Adrenal gland (tissue), 12 donors: ENCODE data around the gene EVPL. TPM values are rescaled to one million over a fixed set of nuclear protein-coding genes. Genes with fewer than 3 reads are reported as not detected.
"Not testable (repeated sequence)": the region's sequence is repeated elsewhere in the genome, so short reads cannot be mapped to it uniquely, and the experiment has no call there.

Source experiments
- DNase-seq, 7 donors: peaks; one replicate each; pipeline ENCODE4 v3.0.0-alpha.2; 2019 to 2020
- H3K27ac ChIP-seq, 5 donors: fragments of 200-600 bp; sonication (generic) in 4 of 5; 1 replicate in 3 of 5; 2 replicates in 2 of 5; pipeline versions ENCODE4 v1.5.1 to v1.8.0; 2016 to 2020; ENCODE audit warnings: mild to moderate bottlenecking in 1 of 5
- H3K27me3 ChIP-seq: fragments of 200-600 bp; 2 replicates; pipeline ENCODE4 v1.8.0; 2021
- H3K36me3 ChIP-seq, 2 donors: fragments of 200-600 bp; replicated peaks in 1 of 2; 1 replicate in 1 of 2; 2 replicates in 1 of 2; pipeline versions ENCODE4 v1.5.1 to v1.8.0; 2018 to 2022
- H3K4me1 ChIP-seq, 2 donors: fragments of 200-600 bp; replicated peaks in 1 of 2; 1 replicate in 1 of 2; 2 replicates in 1 of 2; pipeline versions ENCODE4 v1.5.1 to v1.8.0; 2018 to 2021
- H3K4me3 ChIP-seq, 4 donors: fragments of 200-600 bp; sonication (generic) in 3 of 4; one replicate each; pipeline ENCODE4 v1.5.1; 2016 to 2018
- H3K9me3 ChIP-seq, 3 donors: fragments of 200-600 bp; sonication (generic) in 1 of 3; replicated peaks in 1 of 3; 1 replicate in 2 of 3; 2 replicates in 1 of 3; pipeline versions ENCODE4 v1.5.1 to v1.8.0; 2016 to 2021
- CTCF ChIP-seq, 6 experiments: fragments of 450-650 bp in 4 of 6; fragments of 200-600 bp in 2 of 6; sonication (generic) in 1 of 6; IDR thresholded peaks; 1 replicate in 5 of 6; 2 replicates in 1 of 6; pipeline versions ENCODE4 v1.5.1 to v1.8.0; 2016 to 2021; ENCODE audit warnings: antibody characterized with exemption in 6 of 6, mild to moderate bottlenecking in 2 of 6, moderate library complexity in 1 of 6
- POLR2A ChIP-seq, 2 donors: fragments of 450-650 bp; IDR thresholded peaks; one replicate each; pipeline ENCODE4 v1.6.1; 2017; ENCODE audit warnings: antibody characterized with exemption in 2 of 2, mild to moderate bottlenecking in 2 of 2, moderate library complexity in 1 of 2
- WGBS, 4 donors: extraction: QIAGEN DNeasy Blood & Tissue Kit in 2 of 4; methylation state at CpG; one replicate each; pipeline versions ENCODE4 v1.1.5 to v1.1.7; 2013 to 2017; 5-methylcytosine and 5-hydroxymethylcytosine counted together
- intact Hi-C, 2 donors: fragments of 100-400 bp; cut with DNase I; formaldehyde crosslinking; loops; one replicate each; pipeline versions ENCODE4 v1.14.1 to v1.15.0; 2022 to 2023
- polyA plus RNA-seq, 3 donors: library from polyadenylated mRNA; stranded (reverse); fragments of 200-250 nt in 2 of 3; fragments of 350-450 nt in 1 of 3; fragmentation: Illumina TruSeq in 1 of 3; extraction: RNeasy Lipid Tissue Mini Kit (QIAGEN cat#74804) in 1 of 3; gene quantifications; one replicate each; pipeline ENCODE4 v1.2.3, GENCODE V29; 2013 to 2014
- total RNA-seq, 9 donors: library from RNA; depleted of rRNA in 4 of 9; stranded (reverse); fragments of >200 nt in 4 of 9; fragments of 120-200 nt in 1 of 9; fragmentation: NEBNext Ultra II Directional in 1 of 9; extraction: Animal tissue kit (Norgen Biotek cat#: 25700) in 1 of 9; gene quantifications; one replicate each; pipeline versions ENCODE4 v1.1.0 to v1.2.4, GENCODE V29; 2013 to 2023
- donor health status: healthy with polysubstance abuse.
- donor health status: Bipolar disorder and iron deficiency.
- donor health status: DM: yes; HTN: yes; CAD: no.
- donor health status: DM: no; HTN: no; CAD: no.
- donor health status: DM: no; HTN: no; CAD: no.
- donor health status: DM: yes; HTN: yes; CAD: no.

Gene EVPL
- total and polyA plus RNA-seq, 12 donors = under 0.01 to 1.8 (median 0.27) TPM; not detected in 2

DNA sequence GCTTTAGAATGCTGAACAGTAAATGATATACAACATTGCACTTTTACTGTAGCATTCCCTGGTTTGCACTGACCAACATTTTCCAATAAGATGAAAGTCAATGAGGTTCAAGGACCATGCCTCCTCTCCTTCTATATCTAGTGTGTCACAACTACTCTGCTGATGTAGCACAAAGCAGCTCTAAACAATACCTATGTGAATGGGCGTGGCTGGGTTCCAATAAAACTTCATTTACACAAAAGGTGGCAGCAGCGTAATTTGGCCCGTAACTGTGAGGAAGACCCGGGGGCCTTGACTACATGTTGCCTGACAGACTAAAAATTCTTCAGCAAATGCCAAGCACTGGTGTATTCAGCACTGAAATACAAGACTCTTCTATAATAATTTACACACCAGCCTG lies 38.7 kb upstream of the EVPL start:
- WGBS, 4 donors = 79 to 84% (median 82%) methylated on average over 4 of the region's 4 CpGs
- peaks cover 0 to 76% of the 10 kb centered on the region in 2 donors for H3K36me3 ChIP-seq
- DNase-seq = no peak
- H3K4me3 ChIP-seq = no peak overlapping the region
- no peak for TF ChIP-seq POLR2A (IDR thresholded peaks at IDR 0.05)
- TF ChIP-seq CTCF (IDR thresholded peaks at IDR 0.05) = no peak
- H3K4me1 ChIP-seq = peaks cover 5 to 7% of the 10 kb centered on the region in 2 donors
- no peaks in the 10 kb centered on the region for H3K9me3 ChIP-seq
- H3K27ac ChIP-seq = no peak overlapping the region
- H3K27me3 ChIP-seq = no peaks in the 10 kb centered on the region
- intact Hi-C loops = no loop called here

- TF ChIP-seq POLR2A (IDR thresholded peaks at IDR 0.05) = no peak
- TF ChIP-seq CTCF (IDR thresholded peaks at IDR 0.05) = no peak
- H3K9me3 ChIP-seq = no peaks in the 10 kb centered on the region
- WGBS, 4 donors = 87 to 90% (median 87%) methylated on average over 15 of the region's 15 CpGs
- no peaks in the 10 kb centered on the region for H3K4me1 ChIP-seq
- H3K4me3 ChIP-seq = no peak overlapping the region
- no peaks in the 10 kb centered on the region for H3K27me3 ChIP-seq
- DNase-seq = no peak
- intact Hi-C loops = no loop called here
- peaks cover 0 to 87% of the 10 kb centered on the region in 2 donors for H3K36me3 ChIP-seq
- H3K27ac ChIP-seq = no peak overlapping the region
Observed at GRCh38 chr17:76063875-76064546, 36.9 kb upstream of the EVPL start.

- H3K27me3 ChIP-seq, H3K4me1 ChIP-seq, H3K27ac ChIP-seq, H3K4me3 ChIP-seq, DNase-seq, H3K9me3 ChIP-seq, intact Hi-C loops: not testable (repeated sequence)
- peaks cover 0 to 95% of the 10 kb centered on the region in 2 donors for H3K36me3 ChIP-seq
- 69 to 91% (median 87%) methylated on average over 6 of the region's 6 CpGs for WGBS, 4 donors
Observed at GRCh38 chr17:76058264-76058663, 31.2 kb upstream of the EVPL start.

- 89 to 100% (median 94%) methylated on average over 3 of the region's 3 CpGs for WGBS, 4 donors
Observed at GRCh38 chr17:76056882-76057281, 29.8 kb upstream of the EVPL start.

More at GRCh38 chr17:76056882-76057281, 29.8 kb upstream of the EVPL start:
- TF ChIP-seq POLR2A (IDR thresholded peaks at IDR 0.05) (no peak), CTCF (IDR thresholded peaks at IDR 0.05) (no peak)
- H3K27me3 ChIP-seq = no peaks in the 10 kb centered on the region
- peaks cover 0 to 95% of the 10 kb centered on the region in 2 donors for H3K36me3 ChIP-seq
- H3K4me1 ChIP-seq = no peaks in the 10 kb centered on the region
- H3K27ac ChIP-seq = no peak overlapping the region
- DNase-seq = no peak
- intact Hi-C loops = no loop called here
- no peaks in the 10 kb centered on the region for H3K9me3 ChIP-seq
- no peak overlapping the region for H3K4me3 ChIP-seq
